ENCODE data around the gene INPP4A.
A peak's percentile ranks its signal among the peaks of the same experiment; 100 is the strongest.
"Not testable (repeated sequence)": the region's sequence is repeated elsewhere in the genome, so short reads cannot be mapped to it uniquely, and the experiment has no call there.

The INPP4A gene

GRCh38 chr2:98435670-98436069, 9.0 kb upstream of the INPP4A start:
- not testable (repeated sequence) for H3K4me3 ChIP-seq (ENCODE audit: low read depth, low read length)

DNA sequence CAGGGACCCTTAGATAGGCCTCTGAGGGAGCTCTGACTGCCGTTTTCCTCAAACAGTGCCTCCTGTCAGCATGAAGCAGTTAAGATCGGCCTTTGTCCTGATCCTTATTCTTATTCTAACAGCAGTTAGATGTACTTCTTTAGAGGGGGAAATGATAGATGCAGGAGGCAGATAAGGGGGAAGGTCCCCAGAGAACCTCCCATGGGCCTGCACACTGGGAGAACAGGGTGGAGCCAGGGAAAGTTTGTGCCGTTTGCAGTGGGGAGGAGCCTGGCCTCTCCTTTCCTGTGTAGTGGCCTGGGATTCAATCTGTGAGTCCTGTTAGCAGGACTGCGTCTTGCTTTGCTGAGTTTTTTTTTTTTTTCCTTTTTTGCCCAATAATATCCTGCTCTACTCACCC, 7.9 kb upstream of the INPP4A start:
- H3K4me3 ChIP-seq (ENCODE audit: low read depth, low read length): no peak overlapping the region

DNA sequence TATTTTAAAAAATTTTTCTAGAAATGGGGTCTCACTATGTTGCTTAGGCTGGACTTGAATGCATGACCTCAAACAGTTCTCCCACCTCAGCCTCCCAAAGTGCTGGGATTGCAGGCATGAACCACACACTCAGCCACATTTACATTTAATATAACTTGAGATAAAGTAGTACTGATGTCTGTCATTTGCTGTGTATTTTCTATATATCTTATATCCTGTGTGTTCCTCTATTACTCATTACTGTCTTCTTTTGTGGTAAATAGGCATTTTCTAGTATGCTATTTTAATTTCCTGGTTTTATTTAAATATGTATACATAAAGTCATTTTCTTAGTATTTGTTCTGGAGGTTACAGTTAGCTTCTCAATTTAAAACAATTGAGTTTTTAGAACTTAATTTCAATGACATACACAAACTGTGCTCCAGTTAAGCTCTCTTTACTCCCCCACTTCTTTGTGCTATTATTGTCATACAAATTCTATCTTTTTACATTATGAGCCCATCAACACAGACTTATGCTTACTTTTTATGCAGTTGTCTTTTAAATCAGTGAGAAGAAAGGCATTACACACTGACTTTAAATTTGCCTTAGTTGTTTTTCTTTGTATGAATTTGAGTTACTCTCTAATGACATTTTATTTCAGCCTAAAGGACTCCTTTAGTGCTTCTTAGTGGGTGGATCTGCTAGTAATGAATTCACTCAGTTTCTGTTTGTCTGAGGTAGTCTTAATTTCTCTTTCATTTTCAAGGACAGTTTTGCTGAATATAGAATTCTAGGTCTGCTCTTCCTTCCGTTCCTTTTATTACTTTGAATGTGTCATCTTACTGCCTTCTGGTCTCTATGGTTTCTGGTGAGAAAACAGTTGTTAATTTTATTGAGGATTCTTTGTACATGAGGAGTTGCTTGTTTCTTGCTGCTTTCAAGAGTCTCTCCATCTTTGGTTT, 6.2 kb upstream of the INPP4A start:
- H3K4me3 ChIP-seq (ENCODE audit: low read depth, low read length): no peak overlapping the region

DNA sequence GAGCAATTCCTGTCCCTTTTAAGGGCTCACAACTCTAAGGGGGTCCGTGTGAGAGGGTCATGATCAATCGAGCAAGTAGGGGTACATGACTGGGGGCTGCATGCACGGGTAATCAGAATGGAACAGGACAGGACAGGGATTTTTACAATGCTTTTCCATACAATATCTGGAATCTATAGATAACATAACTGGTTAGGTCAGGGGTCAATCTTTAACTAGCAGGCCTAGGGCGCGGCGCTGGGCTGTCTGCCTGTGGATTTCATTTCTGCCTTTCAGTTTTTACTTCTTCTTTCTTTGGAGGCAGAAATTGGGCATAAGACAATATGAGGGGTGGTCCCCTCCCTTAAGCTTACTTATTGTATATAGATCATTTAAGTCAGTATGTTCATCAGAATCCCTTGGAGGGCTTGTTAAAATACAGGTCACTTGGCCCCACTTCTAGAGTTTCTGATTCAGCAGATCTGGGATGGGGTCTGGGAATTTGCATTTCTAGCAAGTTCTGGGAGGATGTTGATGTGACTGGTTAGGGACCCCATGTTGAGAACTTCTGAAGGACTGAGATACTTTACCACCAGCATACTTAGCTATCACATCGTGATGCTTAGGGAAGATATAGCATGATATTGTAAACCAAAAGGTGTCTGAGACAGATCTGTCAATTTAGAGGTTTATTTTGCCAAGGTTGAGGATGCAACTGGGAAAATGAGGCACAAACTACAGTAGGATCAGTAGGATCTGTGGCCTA, 2.8 kb upstream of the INPP4A start:
- H3K4me3 ChIP-seq (ENCODE audit: low read depth, low read length): no peak overlapping the region

GRCh38 chr2:98442488-98442887, 2.2 kb upstream of the INPP4A start:
- no peak overlapping the region for H3K4me3 ChIP-seq (ENCODE audit: low read depth, low read length)

GRCh38 chr2:98445177-98445682, 572 bp downstream of the INPP4A start:
- peak overlapping the region; percentile 77 for H3K4me3 ChIP-seq (ENCODE audit: low read depth, low read length)

DNA sequence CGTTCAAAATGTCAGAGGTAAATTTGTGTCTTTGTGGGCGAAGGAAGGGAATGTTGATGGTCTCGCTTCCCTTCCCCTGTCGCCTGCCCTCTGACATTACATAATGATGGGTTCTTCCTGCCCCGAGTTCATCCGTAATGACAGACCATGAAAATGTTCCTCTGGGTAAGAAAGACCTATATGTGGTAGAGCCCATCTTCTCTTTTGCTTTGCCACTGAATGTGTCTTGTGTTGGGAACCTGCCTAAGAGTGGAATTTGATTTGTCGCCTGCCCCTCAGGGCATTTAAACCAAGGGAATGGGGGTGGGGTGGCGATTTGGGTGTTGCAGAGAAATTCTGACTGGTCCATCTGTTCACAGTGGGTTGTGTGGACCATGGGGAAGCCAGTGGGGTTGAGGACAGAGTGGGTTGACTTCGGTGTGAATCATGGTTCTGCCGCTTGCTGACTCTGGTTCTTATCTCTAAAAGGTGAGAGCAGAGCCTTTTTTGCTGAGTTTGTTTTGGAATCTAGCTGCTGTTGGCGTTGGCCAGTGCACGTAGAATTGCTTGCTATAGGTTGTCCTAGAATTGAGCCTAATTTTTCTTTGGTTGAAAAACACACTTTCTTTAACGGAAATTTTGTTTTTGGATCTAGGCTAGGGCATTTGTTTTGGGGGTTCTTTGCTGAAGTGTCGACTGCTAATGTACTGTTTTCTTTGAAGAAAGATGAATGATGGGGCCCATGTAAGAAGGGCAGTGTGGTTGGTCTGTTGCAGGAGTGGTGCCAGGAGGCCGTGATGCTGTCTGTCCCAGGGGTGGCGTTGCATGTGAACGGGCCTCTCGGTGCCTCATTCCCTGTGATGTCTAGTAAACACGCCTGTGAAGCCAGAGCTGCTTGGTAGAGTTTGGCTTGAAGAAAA, 1.3 kb downstream of the INPP4A start:
- H3K4me3 ChIP-seq (ENCODE audit: low read depth, low read length): peak overlapping the region; percentile 77

DNA sequence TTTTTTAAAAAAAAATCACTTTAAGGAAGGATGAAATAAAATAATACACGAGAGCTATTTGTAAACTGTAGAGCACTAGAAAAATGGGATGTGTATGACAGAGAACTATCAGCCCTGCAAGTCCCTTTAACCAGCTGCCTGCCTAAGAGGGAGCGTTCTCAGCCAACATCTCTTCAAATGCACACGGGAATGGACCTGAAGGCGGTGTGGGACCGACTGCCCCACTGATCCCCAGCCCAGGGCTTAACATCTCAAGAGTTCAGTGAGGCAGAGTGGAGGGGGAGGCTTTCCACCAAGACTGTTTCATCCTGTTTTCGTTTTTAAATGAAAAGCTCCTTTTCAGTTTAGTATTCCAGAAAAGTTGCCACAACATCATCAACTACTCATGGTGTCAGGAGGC, 2.2 kb downstream of the INPP4A start:
- H3K4me3 ChIP-seq (ENCODE audit: low read depth, low read length): no peak overlapping the region

DNA sequence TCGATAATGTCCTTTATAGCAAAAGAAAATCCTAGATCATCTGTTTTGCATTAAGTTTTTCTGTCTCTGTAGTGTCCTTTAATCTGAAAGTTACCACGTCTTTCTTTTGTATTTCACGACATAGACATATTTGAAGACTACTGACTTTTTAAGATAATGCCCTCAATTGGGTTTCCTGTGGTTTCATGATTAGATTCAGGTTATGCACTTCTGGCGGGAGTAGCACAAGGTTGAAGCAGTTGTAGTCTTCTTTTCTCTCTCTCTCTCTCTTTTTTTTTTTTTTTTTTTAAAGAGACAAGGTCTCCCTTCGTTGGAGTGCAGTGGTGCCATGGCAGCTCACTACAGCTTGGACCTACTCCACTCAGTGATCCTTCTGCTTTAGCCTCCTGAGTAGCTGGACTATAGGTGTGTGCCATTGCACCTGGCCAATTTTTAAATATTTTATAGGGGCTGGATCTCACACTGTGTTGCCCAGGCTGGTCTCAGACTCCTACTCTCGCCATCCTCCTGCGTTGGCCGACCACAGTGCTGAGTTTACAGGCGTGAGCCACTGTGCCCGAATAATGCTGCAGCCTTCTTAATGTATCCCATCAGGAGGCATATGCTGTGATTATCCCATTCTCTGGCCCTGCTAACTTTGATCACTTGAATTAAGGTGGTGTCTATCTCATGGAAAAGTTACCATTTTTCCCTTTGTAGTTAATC, 3.9 kb downstream of the INPP4A start:
- H3K4me3 ChIP-seq (ENCODE audit: low read depth, low read length): no peak overlapping the region

DNA sequence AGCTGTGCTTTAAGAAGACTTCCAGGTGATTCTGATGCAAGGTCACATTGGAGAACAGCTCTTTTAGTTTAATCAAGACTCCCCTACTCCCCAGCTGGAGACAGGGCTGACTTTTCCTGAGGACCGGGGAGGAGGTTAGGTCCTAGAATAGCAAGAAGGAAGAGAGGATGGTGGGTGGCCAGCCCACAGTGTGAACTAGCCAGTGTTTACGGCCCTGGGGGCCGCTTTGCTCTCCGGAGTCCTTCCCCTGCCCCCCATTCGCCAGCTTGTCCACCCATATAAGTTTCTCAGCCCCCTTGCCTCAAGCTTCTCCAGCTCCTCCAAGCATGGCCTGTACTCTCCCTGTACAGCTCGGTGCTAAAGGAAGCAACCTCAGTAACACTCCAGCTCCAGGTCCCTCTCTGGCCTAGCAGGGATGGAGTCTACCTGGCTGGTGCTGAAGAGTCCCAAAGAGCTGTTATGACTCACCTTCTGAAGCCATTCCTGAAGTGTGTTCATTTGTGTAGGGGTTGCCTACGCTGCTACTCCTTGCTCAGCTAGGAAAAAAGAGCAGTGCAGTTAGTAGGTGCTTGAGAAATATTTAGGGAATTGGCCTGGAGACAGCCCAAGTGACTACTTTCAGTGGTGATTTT, 7.9 kb downstream of the INPP4A start:
- H3K4me3 ChIP-seq (ENCODE audit: low read depth, low read length): no peak overlapping the region

DNA sequence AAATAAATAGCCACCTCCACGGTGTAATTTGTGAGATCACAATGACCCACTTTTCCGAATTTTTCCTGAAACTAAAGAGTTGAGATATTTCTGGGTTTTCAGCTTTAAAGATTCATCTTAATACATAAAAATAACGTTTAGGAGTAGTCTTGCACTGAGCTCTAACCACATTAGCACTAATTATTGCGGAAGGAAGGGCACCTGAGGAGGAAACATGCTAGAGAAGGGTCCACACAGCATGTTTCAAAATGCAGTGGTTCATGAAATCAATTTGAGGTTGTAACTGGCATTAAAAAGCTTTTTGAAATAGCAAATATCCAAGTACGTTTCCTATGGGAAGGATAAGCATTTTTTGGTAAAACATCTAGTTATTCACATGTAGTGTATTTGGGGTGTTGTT, 8.4 kb downstream of the INPP4A start:
- H3K4me3 ChIP-seq (ENCODE audit: low read depth, low read length): no peak overlapping the region

DNA sequence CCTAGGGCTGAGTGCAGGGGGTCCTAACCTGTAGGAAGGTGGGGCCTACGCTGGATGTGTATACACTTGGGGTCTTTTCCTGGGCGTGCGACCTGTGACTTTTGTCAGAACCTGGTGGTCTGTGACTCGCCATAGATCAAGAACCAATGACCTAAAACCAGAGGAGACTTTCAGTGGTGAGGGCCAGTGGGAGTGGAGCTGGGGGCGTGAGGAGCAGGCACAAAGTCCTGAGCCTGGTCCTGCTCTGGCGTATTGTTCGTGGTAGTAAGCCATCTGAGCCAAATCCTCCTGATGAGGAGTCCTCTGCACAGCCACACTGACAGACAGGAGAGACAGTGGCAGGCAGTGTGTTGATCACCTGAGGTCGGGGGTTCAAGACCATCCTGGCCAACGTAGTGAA, 8.9 kb downstream of the INPP4A start:
- no peak overlapping the region for H3K4me3 ChIP-seq (ENCODE audit: low read depth, low read length)

DNA sequence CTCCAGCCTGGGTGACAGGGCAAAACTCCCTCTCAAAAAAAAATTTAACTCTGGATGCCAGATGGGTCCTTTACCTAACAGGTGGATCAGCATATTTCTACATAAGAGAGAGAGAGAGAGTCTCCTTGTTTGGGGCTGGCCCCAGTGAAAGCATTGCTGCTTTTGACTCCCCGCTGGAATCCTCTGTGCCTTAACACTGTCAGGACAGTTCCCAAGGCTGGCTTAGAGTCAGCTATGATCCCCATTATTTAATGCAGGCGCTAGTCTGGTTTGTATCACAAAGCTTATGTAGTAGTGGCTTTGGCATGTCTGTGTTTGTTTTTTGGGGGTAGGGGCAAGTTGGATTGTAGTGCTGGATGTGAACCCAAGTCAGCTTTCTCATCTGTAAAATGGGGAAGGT, 9.4 kb downstream of the INPP4A start:
- no peak overlapping the region for H3K4me3 ChIP-seq (ENCODE audit: low read depth, low read length)

GRCh38 chr2:98454500-98455235, 10.0 kb downstream of the INPP4A start:
- no peak overlapping the region for H3K4me3 ChIP-seq (ENCODE audit: low read depth, low read length)

DNA sequence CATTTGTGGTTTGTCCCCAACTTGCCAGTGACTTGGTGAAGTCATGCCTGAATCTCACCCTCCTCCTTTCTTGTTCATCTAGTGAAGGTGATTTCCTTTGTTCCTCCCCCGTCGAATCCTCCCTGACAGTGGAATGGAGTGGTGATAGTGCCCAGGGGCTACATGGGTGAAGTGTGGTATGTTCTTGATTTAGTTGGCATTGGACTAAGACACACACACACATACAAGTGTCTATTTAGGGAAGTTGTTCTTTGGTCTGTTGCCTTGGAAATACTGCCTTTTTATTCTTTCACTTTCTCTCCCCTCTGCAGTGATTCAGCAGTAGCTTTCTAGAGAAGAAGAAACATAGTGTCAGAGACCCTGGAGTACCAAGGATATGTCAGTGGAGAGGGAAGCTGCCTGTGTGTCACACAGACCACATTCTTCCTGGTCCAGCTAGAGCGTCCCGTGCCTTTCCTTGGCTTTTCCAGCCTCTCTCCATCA, 10.9 kb downstream of the INPP4A start:
- H3K4me3 ChIP-seq (ENCODE audit: low read depth, low read length): no peak overlapping the region

DNA sequence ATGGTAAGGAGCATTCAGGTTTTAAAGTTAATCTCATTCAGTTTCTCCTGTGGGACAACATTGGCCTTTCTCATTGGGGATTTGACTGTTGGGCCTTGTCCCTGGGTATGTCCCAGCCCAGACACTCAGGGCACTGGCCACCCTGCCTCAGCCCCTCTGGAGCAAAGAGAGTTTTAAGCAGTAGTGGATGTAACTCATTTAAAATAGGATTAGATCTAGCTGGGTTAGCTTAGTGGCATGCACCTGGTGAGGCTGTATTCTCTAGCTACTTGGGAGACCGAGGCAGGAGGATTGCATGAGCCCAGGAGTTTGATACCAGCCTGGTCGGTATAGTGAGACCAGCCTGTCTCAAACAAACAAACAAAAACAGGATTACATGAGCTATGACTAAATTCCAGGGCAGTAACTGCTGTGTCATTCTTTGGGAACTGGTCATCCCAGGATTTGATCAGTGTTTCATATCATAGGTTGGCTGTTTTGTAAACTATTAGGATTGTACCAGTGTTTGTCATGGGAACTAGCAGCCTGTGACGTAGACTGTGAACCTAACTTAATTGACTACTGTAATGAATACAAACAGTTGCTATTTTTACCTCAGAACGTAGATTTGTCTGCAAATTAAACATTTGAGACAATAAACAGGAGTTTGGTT, 12.5 kb downstream of the INPP4A start:
- no peak overlapping the region for H3K4me3 ChIP-seq (ENCODE audit: low read depth, low read length)

DNA sequence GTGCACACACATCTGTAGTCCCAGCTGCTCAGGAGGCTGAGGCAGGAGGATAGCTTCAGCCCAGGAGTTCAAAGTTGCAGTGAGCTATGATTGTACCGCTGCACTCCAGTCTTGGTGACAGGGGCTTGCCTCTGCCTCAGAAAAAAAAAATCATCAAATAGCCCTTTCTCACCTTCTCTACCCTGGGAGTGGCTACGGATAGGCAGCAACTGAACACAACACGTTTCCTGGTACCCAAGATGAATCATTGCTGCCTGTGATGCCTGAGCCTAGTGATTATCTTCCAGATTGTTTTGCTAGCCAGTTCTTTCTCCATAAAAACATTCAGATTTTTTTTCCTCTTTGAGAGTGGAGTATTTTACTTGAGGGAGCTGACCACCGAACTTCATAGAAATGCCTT, 13.5 kb downstream of the INPP4A start:
- no peak overlapping the region for H3K4me3 ChIP-seq (ENCODE audit: low read depth, low read length)

DNA sequence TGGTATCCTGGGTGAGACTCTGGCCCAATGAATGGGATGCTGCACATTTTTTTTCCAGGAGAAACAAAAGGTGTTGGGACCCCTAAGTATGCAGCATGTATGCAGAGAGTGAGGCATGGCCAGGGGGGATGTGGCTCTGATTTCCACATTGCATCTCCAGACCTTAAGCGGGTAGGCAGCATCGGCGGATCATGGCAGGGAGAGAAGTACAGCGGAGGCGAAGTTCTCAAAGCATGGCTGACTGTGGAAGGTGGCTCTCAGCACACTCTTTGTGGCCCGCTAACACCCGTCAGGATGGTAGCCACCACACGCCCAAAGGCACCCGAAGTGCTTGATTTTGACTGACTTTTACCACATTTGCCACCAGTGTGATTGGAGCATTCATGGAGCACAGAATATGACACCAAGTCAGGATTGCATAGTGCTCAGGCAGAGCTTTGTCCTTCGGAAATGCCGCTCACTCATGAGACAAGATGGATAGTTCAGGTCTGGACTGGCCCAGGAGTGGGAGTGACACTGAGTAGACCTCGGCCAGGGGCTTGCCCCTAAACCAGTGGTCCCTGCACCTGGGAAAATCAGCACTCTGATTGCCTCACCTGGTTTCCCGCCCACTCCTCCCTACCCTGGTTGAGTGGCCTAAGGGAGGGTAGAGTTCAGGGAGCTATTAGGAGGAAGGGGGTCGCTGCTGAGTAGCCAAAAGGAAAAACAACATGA, 14.2 kb downstream of the INPP4A start:
- no peak overlapping the region for H3K4me3 ChIP-seq (ENCODE audit: low read depth, low read length)
